WI38 (cell line): ENCODE data around the gene HTT-AS.

Experiments
- H3K4me3 ChIP-seq: 2 replicates; pipeline ENCODE4 v1.5.1; 2011; ENCODE audit warnings: low read depth, mild to moderate bottlenecking, control low read depth, low read length
- TF ChIP-seq, protein P1 (sequence below): IDR thresholded peaks from 2 replicates; pipeline ENCODE4 v1.5.1; 2012; ENCODE audit warnings: low read depth, mild to moderate bottlenecking, control low read depth, low read length

HTT-AS gene

DNA sequence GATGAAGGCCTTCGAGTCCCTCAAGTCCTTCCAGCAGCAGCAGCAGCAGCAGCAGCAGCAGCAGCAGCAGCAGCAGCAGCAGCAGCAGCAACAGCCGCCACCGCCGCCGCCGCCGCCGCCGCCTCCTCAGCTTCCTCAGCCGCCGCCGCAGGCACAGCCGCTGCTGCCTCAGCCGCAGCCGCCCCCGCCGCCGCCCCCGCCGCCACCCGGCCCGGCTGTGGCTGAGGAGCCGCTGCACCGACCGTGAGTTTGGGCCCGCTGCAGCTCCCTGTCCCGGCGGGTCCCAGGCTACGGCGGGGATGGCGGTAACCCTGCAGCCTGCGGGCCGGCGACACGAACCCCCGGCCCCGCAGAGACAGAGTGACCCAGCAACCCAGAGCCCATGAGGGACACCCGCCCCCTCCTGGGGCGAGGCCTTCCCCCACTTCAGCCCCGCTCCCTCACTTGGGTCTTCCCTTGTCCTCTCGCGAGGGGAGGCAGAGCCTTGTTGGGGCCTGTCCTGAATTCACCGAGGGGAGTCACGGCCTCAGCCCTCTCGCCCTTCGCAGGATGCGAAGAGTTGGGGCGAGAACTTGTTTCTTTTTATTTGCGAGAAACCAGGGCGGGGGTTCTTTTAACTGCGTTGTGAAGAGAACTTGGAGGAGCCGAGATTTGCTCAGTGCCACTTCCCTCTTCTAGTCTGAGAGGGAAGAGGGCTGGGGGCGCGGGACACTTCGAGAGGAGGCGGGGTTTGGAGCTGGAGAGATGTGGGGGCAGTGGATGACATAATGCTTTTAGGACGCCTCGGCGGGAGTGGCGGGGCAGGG, 711 bp upstream of the HTT-AS start:
- H3K4me3 ChIP-seq, result peak overlapping the region; percentile 92
- TF ChIP-seq, protein P1, sequence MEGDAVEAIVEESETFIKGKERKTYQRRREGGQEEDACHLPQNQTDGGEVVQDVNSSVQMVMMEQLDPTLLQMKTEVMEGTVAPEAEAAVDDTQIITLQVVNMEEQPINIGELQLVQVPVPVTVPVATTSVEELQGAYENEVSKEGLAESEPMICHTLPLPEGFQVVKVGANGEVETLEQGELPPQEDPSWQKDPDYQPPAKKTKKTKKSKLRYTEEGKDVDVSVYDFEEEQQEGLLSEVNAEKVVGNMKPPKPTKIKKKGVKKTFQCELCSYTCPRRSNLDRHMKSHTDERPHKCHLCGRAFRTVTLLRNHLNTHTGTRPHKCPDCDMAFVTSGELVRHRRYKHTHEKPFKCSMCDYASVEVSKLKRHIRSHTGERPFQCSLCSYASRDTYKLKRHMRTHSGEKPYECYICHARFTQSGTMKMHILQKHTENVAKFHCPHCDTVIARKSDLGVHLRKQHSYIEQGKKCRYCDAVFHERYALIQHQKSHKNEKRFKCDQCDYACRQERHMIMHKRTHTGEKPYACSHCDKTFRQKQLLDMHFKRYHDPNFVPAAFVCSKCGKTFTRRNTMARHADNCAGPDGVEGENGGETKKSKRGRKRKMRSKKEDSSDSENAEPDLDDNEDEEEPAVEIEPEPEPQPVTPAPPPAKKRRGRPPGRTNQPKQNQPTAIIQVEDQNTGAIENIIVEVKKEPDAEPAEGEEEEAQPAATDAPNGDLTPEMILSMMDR, result no peak

DNA sequence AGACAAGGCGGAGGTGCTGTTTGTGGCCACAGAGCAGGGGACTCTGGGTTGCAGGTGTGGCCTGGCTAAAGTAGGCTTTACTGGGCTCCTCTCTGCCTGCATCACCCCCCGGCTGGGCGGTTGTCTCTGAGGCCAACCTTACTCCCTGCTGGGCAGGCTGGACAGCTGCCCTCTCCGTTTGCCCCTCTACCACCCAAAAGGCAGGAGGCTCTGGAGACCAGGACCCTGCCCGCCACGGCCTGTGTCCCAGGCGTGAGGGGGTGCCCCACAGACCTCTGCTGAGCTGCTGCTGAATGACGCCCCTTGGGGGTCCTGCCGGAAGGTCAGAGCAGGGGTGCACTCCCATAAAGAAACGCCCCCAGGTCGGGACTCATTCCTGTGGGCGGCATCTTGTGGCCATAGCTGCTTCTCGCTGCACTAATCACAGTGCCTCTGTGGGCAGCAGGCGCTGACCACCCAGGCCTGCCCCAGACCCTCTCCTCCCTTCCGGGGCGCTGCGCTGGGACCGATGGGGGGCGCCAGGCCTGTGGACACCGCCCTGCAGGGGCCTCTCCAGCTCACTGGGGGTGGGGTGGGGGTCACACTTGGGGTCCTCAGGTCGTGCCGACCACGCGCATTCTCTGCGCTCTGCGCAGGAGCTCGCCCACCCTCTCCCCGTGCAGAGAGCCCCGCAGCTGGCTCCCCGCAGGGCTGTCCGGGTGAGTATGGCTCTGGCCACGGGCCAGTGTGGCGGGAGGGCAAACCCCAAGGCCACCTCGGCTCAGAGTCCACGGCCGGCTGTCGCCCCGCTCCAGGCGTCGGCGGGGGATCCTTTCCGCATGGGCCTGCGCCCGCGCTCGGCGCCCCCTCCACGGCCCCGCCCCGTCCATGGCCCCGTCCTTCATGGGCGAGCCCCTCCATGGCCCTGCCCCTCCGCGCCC, 920 bp downstream of the HTT-AS start:
- peak overlapping the region; percentile 64 for H3K4me3 ChIP-seq

DNA sequence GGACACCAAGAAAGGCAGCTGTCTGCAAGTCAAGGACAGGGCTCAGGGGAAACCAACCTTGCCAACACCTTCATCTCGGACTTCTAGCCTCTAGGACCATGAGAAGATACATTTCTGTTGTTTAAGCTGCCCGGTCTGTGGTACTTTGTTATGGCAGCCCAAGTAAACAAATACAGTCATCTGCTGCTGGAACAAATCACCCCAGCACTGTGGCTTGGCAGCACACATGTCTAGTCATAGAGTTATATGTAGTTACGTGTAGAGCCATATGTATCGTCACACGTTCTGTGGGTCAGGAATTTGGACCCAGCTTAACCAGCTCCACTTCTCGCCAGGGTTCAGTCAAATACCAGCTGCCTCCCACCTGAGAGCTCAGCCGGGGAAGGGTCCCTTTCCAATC, 2.5 kb downstream of the HTT-AS start:
- TF ChIP-seq, protein P1, result no peak
- H3K4me3 ChIP-seq, result no peak overlapping the region

More for the DNA sequence above, 920 bp downstream of the HTT-AS start:
- TF ChIP-seq, protein P1, result no peak

DNA sequence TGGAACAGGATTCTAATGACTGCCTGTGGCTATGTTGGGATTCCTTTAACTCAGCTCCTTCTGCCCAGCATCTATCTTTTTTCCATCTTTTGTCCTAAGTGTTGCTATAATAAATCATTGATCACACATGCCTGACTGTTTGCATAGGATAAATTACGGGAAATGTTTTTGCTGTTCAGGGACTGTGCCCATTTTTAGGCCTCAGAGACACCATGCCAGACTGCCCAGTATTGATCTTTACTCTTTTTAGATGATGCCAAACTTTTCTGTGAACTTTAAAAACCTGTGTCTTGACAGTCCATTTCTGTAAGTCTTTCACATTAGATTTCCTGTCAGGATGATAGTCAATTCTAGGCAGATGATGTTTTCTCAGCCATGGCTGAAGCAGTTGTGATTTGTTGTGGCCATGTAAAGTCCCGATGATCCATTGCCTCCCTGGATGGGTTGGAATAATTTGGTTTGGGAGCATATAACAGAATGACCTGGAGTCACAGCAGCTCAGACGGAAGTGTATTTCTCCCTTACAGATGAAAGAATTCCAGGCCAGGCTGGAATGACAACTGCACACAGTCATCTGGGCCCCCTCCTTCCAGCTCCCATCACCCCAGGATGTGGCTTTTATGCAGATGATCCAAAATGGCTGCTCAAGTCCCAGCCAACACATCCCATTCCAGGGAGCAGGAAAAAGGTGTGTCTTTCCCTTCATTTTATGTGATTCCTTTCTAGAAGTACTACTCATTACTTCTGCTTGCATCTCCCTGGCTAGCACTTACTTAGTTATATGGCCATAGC, 3.4 kb downstream of the HTT-AS start:
- TF ChIP-seq, protein P1, result no peak
- no peak overlapping the region for H3K4me3 ChIP-seq

DNA sequence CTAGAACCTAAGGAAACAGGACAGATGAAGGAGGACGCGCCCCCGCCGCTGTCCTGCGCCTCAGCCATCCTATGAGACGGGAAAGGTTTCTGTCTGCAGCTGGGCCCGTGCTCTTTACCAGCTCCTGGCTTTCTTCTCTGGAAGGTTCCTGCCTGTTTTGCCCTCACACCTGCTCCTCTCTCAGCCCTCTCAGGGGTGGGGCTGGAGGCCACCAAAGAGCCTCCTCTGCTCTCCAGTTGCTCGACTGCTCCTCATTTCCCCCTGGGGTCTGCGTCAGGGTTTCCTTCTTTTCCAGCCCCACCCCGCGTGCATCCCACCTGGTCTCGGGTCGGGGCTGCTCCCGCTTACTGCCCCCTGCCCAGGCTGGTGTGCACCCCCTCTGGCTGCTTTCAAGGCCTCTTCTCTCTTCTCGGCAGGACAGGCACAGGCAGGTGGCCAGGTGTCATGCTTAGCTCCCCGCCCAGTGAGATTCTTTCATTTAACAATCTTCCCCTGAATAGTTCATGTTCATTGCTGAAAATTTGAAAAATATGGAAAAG, 4.6 kb downstream of the HTT-AS start:
- TF ChIP-seq, protein P1, result no peak
- no peak overlapping the region for H3K4me3 ChIP-seq

DNA sequence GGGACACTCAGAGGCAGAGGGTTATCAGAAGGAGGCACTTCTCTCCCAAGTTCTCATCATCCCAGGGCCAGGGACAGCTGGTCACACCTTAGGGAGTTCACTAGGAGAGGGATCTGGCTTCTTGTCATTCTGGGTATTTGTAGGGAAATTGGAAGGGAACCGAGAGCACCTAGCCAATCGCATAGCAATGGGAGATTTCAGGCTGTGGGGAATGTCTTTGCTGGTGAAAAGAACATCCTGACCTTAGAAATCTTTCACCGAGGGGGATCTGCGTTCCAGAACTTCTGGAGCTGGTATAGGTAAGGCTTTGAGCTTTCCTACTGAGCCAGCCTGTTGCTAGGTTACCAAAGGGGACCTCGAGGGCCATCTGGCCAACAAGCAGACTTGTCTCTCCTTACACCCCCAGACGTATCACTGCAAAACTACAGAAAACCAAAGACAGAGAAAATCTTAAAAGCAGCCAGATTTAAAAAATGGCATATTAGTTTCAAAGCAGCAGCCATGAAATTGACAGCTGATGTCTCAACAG, 6.8 kb downstream of the HTT-AS start:
- H3K4me3 ChIP-seq, result no peak overlapping the region
- TF ChIP-seq, protein P1, result no peak
